ENCODE measurements around the gene SPSB4.

DNA sequence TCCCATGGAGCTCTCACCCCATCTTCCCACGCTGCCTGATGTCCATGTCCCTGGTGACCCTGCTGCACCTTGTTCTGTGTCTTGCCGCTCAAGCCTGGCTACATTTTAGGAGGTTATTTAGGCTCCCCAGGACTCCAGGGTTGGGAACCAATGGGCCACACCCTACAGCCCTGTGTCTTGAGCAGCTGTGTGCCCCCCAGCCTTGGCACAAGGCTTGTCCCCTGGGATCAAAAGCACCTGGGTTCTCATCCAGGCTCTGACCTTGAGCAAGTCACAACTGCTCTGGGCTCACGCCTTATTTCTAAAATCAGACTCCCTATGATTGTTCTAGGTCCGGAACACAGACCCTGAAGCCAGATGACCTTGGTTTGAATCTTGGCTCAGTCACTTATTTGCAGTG lies 14.1 kb downstream of the SPSB4 start:
- TF ChIP-seq, protein P1, sequence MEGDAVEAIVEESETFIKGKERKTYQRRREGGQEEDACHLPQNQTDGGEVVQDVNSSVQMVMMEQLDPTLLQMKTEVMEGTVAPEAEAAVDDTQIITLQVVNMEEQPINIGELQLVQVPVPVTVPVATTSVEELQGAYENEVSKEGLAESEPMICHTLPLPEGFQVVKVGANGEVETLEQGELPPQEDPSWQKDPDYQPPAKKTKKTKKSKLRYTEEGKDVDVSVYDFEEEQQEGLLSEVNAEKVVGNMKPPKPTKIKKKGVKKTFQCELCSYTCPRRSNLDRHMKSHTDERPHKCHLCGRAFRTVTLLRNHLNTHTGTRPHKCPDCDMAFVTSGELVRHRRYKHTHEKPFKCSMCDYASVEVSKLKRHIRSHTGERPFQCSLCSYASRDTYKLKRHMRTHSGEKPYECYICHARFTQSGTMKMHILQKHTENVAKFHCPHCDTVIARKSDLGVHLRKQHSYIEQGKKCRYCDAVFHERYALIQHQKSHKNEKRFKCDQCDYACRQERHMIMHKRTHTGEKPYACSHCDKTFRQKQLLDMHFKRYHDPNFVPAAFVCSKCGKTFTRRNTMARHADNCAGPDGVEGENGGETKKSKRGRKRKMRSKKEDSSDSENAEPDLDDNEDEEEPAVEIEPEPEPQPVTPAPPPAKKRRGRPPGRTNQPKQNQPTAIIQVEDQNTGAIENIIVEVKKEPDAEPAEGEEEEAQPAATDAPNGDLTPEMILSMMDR (IDR thresholded peaks at IDR 0.05): no peak
- TF ChIP-seq POLR2A (IDR thresholded peaks at IDR 0.05): no peak

All from uterus (tissue), 2 donors.